GM21825 (cell line): ENCODE data around the gene GALNT5.
"Not testable (repeated sequence)": the region's sequence is repeated elsewhere in the genome, so short reads cannot be mapped to it uniquely, and the experiment has no call there.

ENCODE experiments used
- ATAC-seq: cut with Tn5 transposase; IDR thresholded peaks from one replicate; pipeline ENCODE4 v1.9.1; 2021; ENCODE audit warnings: mild to moderate bottlenecking, moderate library complexity; ENCODE audit not compliant: unreplicated experiment

GALNT5 gene, protein sequence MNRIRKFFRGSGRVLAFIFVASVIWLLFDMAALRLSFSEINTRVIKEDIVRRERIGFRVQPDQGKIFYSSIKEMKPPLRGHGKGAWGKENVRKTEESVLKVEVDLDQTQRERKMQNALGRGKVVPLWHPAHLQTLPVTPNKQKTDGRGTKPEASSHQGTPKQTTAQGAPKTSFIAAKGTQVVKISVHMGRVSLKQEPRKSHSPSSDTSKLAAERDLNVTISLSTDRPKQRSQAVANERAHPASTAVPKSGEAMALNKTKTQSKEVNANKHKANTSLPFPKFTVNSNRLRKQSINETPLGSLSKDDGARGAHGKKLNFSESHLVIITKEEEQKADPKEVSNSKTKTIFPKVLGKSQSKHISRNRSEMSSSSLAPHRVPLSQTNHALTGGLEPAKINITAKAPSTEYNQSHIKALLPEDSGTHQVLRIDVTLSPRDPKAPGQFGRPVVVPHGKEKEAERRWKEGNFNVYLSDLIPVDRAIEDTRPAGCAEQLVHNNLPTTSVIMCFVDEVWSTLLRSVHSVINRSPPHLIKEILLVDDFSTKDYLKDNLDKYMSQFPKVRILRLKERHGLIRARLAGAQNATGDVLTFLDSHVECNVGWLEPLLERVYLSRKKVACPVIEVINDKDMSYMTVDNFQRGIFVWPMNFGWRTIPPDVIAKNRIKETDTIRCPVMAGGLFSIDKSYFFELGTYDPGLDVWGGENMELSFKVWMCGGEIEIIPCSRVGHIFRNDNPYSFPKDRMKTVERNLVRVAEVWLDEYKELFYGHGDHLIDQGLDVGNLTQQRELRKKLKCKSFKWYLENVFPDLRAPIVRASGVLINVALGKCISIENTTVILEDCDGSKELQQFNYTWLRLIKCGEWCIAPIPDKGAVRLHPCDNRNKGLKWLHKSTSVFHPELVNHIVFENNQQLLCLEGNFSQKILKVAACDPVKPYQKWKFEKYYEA

DNA sequence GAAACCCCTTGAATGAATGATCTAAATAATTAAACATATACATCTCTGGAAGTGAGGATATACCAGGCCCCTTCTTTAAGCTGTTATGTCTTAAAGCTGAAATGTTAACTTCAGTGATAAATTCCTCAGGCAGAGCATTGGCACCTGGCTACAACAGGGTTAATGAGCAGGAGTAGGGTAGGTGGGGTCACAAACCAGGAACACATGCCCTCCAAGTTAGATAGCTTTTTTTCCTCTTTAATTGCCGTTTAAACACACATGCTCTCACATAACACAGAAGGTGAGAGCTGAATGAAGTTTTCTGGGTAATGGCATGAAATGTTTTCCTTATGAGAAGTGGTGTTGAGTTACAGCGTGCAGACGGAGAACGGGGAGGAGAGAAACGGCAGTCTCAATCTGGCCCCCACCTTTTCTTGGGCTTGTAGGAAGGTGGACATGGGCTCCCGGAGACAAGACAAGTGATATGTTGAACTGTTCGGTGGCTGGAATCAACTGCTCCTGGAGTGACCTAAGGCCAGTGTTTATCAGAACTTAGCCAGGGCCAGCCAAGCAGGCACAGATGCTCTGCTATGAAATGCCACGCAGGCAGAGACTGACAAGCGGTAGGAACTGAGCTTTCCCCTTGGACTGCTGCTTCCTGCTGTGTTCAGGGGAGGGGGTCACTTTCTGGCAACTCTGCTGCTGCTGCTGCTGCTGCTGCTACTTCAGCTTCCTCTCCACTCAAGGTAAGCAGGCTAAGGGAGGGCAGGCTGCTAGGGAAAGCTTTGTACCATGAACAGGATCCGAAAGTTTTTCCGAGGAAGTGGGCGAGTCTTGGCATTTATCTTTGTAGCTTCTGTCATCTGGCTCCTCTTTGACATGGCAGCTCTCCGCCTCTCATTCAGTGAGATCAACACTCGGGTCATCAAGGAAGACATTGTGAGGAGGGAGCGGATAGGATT lies at the start of gene GALNT5:
Gene GALNT5 (plus strand): TSS at position 394 of the 941 bp plus-strand sequence. CDS start 378 bp downstream, at position 772.
- ATAC-seq: no peak

DNA sequence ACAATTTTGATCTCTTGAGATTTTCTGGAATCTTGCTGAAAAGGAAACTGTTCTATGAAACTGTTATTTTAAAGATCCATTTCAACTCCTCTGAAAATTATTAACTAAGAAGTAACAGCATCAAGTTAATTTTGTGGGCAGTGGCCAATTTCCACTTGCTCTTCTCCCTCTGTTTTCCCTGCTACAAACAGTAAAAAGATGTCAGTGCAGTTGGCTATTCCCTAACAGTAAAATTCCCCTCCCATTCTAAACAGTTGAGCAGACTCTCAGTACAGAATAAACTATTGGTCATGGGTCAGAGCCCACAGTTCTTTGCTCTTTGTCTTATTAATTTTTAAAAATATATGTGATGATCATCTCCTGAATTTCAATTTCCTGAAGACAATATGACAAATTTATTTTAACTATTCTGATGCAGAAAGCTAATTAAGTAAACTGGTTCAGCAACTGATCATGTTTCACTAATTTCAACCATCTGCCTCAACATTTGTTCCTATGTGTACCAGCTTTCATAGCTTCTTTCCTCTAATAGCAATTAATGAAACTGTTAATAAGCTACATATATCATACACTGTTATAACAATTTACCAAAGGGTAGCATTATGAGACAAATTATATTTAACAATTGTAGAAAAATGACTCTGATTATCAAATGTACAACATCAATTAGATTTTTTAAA lies 41.1 kb upstream of the GALNT5 start:
- ATAC-seq: no peak

DNA sequence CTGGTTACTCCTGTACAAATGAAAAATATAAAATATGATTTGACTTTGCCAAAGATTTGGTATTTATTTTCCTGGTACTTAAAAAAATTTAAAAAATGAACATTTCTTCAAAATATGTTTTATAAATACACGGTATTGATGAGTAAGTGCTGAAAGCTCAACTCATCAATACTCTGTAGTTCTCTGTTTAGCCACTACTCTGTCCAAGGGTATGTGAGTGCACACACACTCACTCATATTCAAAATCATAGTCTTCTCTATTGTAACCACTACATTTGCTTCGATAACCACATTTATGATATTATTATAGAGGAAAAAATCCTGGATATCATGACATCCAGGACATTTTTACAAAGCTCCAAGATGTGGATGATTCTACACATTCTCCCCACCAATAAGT lies 40.1 kb upstream of the GALNT5 start:
- no peak for ATAC-seq

DNA sequence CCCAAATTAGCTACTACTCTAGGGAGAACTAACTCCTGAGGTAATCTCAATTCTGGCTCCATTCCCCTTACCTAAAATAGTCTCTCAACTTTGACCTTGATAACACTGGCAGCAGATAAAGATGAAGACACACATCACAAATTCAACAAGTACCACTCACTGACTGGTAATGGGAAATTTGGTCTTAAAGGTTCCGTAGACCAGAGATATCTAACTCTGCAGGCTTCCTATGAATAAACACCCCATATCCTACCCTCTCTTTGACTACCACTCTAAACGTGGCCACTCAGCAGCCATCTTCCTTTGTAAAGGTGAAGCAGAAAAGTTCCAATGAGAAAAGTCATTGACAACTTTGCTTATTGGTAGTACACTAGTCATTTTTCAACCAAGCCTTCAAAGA lies 38.6 kb upstream of the GALNT5 start:
- ATAC-seq: no peak

DNA sequence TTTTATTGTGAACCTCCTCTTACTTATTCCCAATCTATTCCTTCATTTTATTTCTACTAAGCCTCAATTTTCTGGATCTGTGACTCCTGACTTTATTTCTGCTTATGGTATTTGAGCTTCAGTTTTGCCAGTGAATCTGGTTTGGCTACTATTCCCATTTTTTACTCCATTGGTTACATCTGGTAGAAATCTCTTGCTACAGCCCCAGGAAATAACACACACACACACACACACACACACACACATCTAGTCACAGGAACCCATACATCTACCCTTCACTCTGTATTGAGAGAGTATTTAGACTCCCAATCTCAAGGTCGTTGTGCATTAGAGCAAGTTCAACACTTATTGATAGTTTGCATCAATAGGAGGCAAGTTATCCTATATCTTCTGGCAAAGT lies 37.0 kb upstream of the GALNT5 start:
- ATAC-seq: no peak

DNA sequence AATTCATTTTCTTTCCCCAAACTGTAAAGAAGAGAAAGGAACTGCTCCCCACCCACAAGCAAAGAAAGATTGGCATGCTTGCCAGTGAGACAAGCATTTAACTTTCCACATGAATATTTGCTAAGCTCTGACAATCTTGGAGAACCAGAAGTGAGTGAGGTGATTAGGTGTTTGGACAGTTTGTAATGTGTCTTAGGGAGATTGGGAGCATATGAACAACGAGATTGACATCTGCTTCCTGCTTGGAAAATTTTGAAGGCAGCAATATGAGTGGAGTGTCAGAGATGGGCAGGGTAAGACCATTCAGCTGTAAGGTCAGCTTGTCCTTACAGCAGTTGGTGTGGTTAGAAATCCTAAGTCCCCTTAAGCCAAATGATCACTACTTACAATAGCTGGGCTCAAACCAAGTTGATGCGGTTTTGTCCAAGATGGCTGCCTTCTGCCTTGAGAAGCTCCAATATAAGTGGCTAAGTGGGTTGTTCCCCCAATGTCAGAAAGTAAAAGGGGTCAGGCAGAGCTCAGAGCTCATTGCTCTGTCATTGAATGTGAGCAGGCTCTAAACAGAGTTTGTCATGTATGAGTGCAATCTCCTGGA lies 36.0 kb upstream of the GALNT5 start:
- no peak for ATAC-seq

DNA sequence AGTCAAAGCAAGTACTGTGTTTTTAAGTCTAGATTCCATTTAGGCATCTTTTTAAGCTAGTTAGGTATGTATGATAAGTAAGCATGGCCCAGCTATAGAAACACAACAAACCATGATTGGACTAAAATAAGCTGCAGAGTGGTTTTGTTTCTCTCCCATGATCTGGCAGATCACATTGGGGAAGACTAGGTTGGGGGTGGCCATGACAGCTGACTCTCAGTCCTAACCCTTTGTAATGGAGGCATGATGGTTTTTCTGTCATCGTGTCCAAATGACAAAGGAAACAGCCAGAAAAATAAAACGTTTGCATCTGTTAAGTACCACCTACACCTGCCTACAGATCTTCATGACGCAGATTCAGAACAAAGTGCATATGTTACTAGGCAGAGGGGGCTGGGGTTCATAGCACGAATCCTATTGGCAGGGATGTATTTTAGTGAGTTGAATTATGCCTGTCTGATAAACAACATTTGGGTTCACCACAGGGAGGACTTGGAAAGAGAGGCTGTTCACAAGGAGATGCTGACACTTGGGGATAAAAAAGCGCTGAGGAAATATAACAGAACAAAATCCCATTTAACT lies 33.8 kb upstream of the GALNT5 start:
- no peak for ATAC-seq

DNA sequence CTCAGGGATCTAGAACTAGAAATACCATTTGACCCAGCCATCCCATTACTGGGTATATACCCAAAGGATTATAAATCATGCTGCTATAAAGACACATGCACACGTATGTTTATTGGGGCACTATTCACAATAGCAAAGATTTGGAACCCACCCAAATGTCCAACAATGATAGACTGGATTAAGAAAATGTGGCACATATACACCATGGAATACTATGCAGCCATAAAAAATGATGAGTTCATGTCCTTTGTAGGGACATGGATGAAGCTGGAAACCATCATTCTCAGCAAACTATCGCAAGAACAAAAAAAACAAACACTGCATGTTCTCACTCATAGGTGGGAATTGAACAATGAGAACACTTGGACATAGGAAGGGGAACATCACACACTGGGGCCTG lies 33.1 kb upstream of the GALNT5 start:
- not testable (repeated sequence) for ATAC-seq

DNA sequence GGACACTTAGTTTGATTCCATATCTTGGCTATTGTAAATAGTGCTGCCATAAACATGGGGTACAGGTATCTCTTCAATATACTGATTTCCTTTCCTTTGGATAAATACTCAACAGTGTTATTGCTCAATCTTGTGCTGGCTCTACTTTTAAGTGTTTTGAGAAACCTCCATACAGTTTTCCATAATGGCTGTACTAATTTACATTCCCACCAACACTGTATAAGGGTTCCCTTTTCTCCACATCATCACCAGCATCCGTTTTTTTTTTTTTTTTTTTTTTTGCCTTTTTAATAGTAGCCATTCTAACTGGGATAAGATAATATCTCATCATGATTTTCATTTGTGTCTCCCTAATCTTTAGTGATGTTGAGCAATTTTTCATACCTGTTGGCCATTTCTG lies 29.9 kb upstream of the GALNT5 start:
- no peak for ATAC-seq

DNA sequence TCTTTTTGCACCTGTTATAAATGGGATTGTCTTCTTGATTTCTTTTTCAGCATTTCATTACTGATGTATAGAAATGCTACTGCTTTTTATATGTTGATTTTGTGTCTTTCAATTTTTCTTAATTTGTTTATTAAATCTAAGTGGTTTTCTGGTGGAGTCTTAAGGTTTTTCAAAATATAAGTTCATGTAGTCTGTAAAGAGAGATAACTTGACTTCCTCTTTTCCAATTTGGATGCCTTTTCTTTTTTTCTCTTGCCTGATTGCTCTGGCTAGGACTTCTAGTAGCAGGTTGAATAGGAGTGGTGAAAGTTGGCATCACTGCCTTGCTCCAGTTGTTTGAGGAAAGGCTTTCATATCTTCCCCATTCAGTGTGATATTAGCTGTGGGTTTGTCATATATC lies 28.6 kb upstream of the GALNT5 start:
- ATAC-seq: no peak

DNA sequence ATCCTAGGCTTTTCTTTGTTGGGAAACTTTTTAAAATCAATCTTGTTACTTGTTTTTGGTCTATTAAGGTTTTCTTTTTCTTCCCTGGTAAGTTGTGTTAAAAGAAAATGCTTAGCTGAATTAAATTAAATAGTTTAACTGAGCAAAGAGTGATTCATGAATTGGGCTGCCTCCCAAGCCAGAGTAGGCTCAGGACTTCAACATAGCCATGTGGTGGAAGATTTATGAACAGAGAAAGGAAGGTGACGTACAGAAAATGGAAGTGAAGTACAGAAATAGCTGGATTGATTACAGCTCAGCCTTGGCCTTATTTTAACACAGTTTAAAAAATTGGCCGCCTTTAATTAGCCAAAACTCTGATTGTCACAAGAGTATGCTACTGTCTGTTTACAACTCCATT lies 27.9 kb upstream of the GALNT5 start:
- no peak for ATAC-seq

DNA sequence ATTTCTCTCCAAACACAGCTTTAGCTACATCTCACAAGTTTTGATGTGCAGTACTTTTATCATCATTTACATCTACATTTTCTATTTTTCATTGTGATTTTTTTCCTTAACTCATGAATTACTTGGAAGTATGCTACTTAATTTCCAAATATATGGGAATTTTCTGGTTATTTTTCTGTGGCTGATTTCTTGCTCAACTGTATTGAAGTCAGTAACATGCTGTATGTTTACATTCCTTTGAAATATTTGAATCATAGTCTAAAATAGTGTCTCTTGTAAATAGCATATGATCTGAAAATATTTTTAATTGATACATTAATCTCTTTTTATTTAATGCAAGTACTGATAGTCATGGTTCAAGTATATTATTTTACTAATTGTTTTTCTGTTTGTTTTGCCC lies 26.0 kb upstream of the GALNT5 start:
- no peak for ATAC-seq

DNA sequence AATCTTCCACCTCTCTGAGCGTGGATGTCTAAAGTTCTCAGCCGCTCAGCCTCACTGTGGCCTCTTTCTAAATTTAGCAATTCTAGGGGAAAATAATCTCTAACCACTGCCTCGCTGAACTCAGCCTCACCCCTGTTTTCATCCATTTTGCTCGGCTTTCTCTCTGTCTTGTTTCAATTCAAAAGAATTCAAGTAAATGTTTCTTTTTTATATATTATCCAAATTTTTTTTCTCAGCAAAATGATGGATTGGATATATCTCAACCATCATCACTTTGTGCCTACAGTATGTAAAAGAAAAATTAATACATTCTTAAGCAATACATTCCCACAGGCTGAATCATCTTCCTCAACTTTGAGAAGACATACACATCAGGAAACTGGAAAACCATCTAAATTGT lies 24.0 kb upstream of the GALNT5 start:
- no peak for ATAC-seq

DNA sequence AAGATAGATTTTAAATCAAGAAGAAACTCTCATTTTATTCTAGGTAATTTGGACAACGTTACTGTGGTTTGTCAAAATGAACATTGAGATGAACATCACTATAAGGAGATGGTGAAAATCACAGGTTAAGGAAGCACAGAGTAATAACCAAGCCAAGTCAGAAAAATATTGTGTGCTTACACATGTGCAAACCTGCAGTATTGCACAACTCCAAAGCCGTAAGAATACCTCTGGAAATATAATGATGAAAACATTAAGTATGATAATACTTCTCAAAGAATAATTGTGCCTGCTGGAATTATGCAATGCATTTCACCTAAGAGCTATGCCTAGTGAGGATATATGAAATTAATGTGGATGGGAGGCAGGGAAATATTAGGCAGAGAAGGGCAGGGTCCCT lies 21.1 kb upstream of the GALNT5 start:
- ATAC-seq: no peak

DNA sequence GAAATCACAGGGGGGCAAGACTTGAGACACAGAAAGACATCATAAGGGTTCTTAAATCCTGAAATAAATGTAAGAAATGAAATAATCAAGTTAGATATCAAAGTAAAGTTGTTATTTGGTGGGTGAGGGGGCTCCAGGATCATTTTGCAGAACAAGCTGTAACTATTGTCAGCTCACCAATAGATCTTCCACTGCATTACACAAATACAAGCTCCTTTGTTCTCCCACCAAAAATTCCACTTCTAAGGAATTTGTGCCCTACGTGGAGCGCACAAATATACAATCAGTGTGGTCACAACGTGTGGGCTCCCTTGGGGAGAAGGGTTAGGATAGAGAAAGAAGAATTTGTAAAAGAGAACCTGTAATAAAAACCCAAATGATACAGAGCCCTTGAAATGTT lies 19.2 kb upstream of the GALNT5 start:
- ATAC-seq: no peak

DNA sequence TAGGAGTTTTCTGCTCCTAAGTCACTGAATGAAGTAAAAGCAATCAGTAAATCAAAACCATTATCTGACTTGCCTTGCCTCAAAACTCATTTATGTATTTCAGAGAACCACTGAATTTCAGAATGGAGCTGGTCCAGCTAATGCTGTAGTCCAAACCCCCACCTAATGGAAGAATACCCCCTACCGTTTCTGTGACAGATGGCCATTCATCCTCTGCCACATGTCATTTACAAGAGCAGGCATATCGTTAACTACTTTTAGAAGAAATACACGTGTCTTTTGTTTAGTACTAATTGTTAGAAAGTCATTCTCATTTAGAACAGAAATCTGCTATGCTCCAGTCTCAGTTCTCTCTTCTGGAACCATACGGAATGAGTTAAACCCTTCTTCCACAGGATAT lies 12.8 kb upstream of the GALNT5 start:
- ATAC-seq: no peak

DNA sequence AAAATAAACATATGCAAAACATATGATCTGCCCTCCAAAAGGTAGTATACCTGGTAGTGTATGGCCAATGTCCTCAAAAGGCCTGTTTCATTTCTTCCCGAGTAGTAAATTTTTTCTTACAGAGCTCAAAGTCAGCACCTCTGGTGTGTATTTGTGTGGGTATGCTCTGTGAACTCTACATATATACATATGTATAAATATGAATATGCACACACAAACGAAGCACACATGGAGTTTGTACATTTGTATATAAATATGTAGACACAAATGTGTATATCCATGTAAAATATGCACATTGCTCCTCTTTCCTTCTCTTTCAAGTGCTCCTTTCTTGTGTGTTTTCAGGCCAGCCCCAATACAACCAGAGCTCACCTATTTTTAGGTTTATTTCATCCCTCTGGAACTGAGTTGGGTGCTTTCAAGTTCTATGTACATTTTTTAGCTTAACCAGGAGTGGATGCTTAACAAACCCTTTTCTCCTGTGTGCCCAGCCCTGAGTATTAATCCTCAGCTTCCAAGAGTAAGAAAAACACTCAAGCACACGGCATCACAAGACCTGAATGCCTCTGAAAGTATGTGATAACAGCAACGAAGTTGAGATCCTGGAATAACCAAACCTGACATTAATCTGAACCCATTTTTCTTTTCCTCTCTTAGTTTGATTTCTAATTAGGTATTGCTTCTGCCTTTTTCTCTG lies 12.2 kb upstream of the GALNT5 start:
- ATAC-seq: no peak

DNA sequence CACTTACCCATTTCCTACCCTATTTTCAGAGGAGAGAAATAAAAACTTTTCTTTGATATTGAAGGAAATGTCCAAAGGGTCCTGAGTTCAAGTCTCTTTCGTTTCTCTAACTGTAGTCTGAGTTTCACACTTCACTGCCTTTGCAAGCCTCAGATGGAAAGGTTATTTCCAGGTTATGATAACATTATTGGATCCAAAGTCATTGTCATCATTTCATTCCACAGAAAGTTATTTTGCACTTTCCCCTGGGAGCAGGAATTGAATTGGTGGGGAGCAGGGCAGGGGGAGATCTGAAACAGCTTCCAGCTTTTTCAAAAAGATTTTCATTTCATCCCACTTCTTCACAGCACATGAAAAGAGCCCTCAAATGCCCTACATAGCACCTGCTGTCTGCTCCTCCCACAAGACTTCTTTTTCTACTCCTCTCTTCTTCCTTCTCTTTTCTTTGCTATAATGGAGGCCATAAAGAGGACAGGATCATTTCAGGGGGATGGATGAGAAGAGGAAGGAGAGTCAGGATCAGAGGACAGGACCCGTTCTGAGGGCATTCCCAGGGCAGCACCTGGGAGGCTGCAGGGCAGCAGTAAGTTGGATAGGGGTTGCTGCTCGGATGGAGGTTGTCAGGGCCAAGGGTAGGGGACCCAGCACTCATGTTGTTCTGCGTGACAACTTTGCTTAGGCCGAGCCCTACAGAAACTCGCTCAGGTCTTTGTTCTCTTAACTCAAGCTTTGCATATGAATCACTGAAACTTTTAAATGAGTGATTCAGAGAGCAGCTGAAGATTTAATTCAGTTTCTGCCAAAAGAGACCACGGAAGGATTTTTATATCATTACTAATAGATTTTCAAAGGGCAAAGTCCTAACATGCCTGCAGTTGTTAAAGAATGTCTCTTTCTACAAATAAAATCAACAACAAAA lies 11.4 kb upstream of the GALNT5 start:
- peak; percentile 92 for ATAC-seq
